GM12878 (cell line): ENCODE data around the gene CD248. TPM values are rescaled to one million over a fixed set of nuclear protein-coding genes. Genes with fewer than 3 reads are reported as not detected.

Experiments used
- ATAC-seq: fragments of 200-7000 bp; cut with Tn5 transposase; 3 replicates; pipeline ENCODE4 v1.9.1; 2020; ENCODE audit warnings: mild to moderate bottlenecking, moderate library complexity
- BruUV-seq: library from RNA; stranded (reverse); fragments of 400-500 nt; replicated peaks from 2 replicates; lab custom pipeline; 2021; lab: Mats Ljungman, UMichigan
- CTCF ChIA-PET: fragments of 300-600 bp; sonication (Branson Sonifier 250); formaldehyde crosslinking; extraction: SDS; loops from one replicate; lab custom pipeline; 2021; ENCODE audit warnings: inconsistent platforms; lab: Yijun Ruan, JAX
- POLR2A ChIA-PET: fragments of 350-600 bp; formaldehyde crosslinking; extraction: SDS; loops from one replicate; lab custom pipeline; 2021; ENCODE audit warnings: inconsistent platforms; lab: Charles Lee
- RAD21 ChIA-PET: fragments of 300-600 bp; sonication (Branson Sonifier 250); formaldehyde crosslinking; loops from one replicate; lab custom pipeline; 2023; ENCODE audit warnings: antibody characterized with exemption; ENCODE audit not compliant: unreplicated experiment; lab: Charles Lee
- SMC1A ChIA-PET: fragments of 300-600 bp; sonication (Branson Sonifier 250); formaldehyde crosslinking; loops from one replicate; lab custom pipeline; 2023; ENCODE audit not compliant: unreplicated experiment, uncharacterized antibody; lab: Charles Lee
- DNase-seq: peaks from one replicate; pipeline ENCODE4 v3.0.0-alpha.2; 2011; ENCODE audit warnings: low read depth, low spot score
- FAIRE-seq: peaks from 3 replicates; lab custom pipeline; 2011; peaks lifted over from hg19 to GRCh38; lab: Jason Lieb, UNC
- H2AFZ ChIP-seq: 2 replicates; pipeline ENCODE4 v1.6.0; 2011; ENCODE audit warnings: low read depth, low read length, control low read depth; ENCODE audit not compliant: control insufficient read depth
- H3K27ac ChIP-seq: 2 replicates; pipeline ENCODE4 v1.5.1; 2011; ENCODE audit warnings: control low read depth; ENCODE audit not compliant: control insufficient read depth, insufficient read depth
- H3K27me3 ChIP-seq, 2 experiments: replicated peaks in 1 of 2; 2 replicates each; pipeline versions ENCODE4 v1.6.0 to v1.6.1; 2011; ENCODE audit warnings: low read length in 1 of 2; ENCODE audit not compliant: control insufficient read depth in 2 of 2, insufficient read depth in 2 of 2
- H3K36me3 ChIP-seq, 2 experiments: 2 replicates each; pipeline ENCODE4 v1.5.1; 2011; ENCODE audit warnings: low read length in 1 of 2; ENCODE audit not compliant: control insufficient read depth in 2 of 2, insufficient read depth in 2 of 2
- H3K4me1 ChIP-seq: 2 replicates; pipeline ENCODE4 v1.6.1; 2011; ENCODE audit warnings: mild to moderate bottlenecking, low read length, moderate library complexity, mixed read lengths; ENCODE audit not compliant: control insufficient read depth, insufficient read depth
- H3K4me2 ChIP-seq: 2 replicates; pipeline ENCODE4 v1.6.0; 2011; ENCODE audit warnings: control low read depth; ENCODE audit not compliant: control insufficient read depth, insufficient read depth
- H3K4me3 ChIP-seq: fragments of 200-600 bp; sonication (generic); 2 replicates; pipeline ENCODE4 v1.5.1; 2016
- H3K79me2 ChIP-seq: 2 replicates; pipeline ENCODE4 v1.6.0; 2011; ENCODE audit warnings: low read length; ENCODE audit not compliant: control insufficient read depth, insufficient read depth
- H3K9ac ChIP-seq: 2 replicates; pipeline ENCODE4 v1.8.0; 2011; ENCODE audit warnings: low read length, control low read depth, mixed read lengths; ENCODE audit not compliant: control insufficient read depth, insufficient read depth
- H3K9me3 ChIP-seq: replicated peaks from 3 replicates; pipeline ENCODE4 v1.5.1; 2011; ENCODE audit warnings: mild to moderate bottlenecking, low read length; ENCODE audit not compliant: control insufficient read depth, insufficient read depth
- H4K20me1 ChIP-seq: 2 replicates; pipeline ENCODE4 v1.6.0; 2011; ENCODE audit not compliant: control insufficient read depth, insufficient read depth
- NKRF ChIP-seq: fragments of 450-650 bp; conservative IDR thresholded peaks from 2 replicates; pipeline ENCODE4 v1.6.1; 2017; ENCODE audit warnings: mild to moderate bottlenecking, moderate library complexity
- WGBS: methylation state at CpG from one replicate; pipeline ENCODE4 v1.1.6; 2016; ENCODE audit warnings: low lambda C conversion rate; ENCODE audit not compliant: insufficient replicate concordance, insufficient coverage; ENCODE audit errors: missing lambda C conversion rate; 5-methylcytosine and 5-hydroxymethylcytosine counted together
- in situ Hi-C: fragments of 300-500 bp; cut with MboI; formaldehyde crosslinking; loops from 9 replicates; pipeline ENCODE4 v1.14.3; 2018; ENCODE audit warnings: mixed read lengths
- intact Hi-C: fragments of 100-400 bp; cut with micrococcal nuclease; formaldehyde crosslinking; loops from one replicate; pipeline ENCODE4 v1.14.2; 2022; ENCODE audit not compliant: unreplicated experiment
- polyA plus RNA-seq, 11 experiments: library from polyadenylated mRNA; depleted of rRNA in 4 of 11; unstranded in 6 of 11; stranded (reverse) in 5 of 11; fragments of >200 nt; fragmentation: Nextera tagmentation in 4 of 11; fragmentation: Illumina TruSeq in 1 of 11; extraction: Ambion mirVana in 4 of 11; extraction: Trizol in 1 of 11; gene quantifications; 1 replicate in 1 of 11; 2 replicates in 10 of 11; pipeline versions ENCODE4 v1.2.1 to v1.2.3, GENCODE V29; 2011 to 2016; ENCODE audit warnings: inconsistent platforms in 2 of 11, missing spikeins in 2 of 11, low read depth in 1 of 11
- total RNA-seq, 4 experiments: library from RNA; depleted of rRNA in 3 of 4; stranded (reverse); fragments of >200 nt in 3 of 4; fragmentation: Illumina TruSeq in 1 of 4; extraction: Trizol in 1 of 4; gene quantifications; 2 replicates each; pipeline versions ENCODE4 v1.2.1 to v1.2.3, GENCODE V29; 2013 to 2021
- TF ChIP-seq, protein P1 (sequence below): IDR thresholded peaks from 2 replicates; pipeline ENCODE4 v1.6.1; 2011; ENCODE audit warnings: borderline replicate concordance, low read depth, mild to moderate bottlenecking, moderate library complexity, low read length; ENCODE audit not compliant: insufficient read depth, poor library complexity, severe bottlenecking

CD248 gene
- total and polyA plus RNA-seq, 10 of the 15 experiments (the other 5 are each of a cell fraction or from before 2014, with no cell fraction given): 0.10 to 0.21 (median 0.20) TPM; not detected in 7

DNA sequence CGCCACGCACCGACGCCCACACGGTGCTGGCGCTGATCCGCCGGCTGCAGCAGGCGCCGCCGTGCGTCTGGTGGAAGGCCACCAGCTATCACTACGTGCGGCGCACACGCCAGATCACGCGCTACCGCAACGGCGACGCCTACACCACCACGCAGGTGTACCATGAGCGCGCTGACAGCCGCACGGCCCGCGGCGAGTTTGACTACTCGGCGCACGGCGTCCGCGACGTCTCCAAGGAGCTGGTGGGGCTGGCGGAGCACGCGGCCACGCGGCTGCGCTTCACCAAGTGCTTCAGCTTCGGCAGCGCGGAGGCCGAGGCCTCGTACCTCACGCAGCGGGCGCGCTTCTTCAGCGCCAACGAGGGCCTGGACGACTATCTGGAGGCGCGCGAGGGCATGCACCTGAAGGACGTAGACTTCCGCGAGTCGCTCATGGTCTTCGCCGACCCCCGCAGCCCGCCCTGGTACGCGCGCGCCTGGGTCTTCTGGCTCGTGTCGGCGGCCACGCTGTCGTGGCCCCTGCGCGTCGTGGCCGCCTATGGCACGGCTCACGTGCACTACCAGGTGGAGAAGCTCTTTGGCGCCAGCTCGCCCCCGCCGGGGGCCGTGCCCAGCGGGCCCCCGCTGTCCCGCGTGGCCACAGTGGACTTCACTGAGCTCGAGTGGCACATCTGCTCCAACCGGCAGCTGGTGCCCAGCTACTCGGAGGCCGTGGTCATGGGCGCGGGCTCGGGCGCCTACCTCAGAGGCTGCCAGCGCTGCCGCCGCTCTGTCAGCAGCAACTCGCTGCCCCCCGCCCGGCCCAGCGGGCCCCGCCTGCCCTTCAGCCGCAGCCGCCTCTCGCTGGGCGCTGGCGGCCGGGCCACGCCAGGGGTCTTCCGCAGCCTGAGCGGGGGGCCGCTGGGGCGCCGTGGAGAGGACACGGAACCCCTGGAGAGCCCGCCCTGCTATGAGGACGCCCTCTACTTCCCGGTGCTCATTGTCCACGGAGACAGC is 21.9 kb downstream of the CD248 start:
- peaks cover 5% of the 10 kb centered on the region; the same call in 1 of the 2 replicates for H3K4me1 ChIP-seq
- DNase-seq (no peak), ATAC-seq (no peak), FAIRE-seq (no peak)
- no peaks in the 10 kb centered on the region for H3K79me2 ChIP-seq
- no peak overlapping the region for H3K4me2 ChIP-seq
- H3K9ac ChIP-seq: no peak overlapping the region
- ChIA-PET CTCF (no interaction called here), RAD21 (no interaction called here), POLR2A (no interaction called here), SMC1A (no interaction called here)
- BruUV-seq: no TSS peak
- no peaks in the 10 kb centered on the region for H3K36me3 ChIP-seq
- H3K27ac ChIP-seq: no peak overlapping the region
- H3K27me3 ChIP-seq: peaks cover 2 to 7% of the 10 kb centered on the region in 2 experiments; a peak in 2 of 4 replicates
- no peaks in the 10 kb centered on the region for H3K9me3 ChIP-seq
- intact Hi-C loops (no loop called here), in situ Hi-C loops (no loop called here)
- TF ChIP-seq NKRF: no peak
- TF ChIP-seq, protein P1, sequence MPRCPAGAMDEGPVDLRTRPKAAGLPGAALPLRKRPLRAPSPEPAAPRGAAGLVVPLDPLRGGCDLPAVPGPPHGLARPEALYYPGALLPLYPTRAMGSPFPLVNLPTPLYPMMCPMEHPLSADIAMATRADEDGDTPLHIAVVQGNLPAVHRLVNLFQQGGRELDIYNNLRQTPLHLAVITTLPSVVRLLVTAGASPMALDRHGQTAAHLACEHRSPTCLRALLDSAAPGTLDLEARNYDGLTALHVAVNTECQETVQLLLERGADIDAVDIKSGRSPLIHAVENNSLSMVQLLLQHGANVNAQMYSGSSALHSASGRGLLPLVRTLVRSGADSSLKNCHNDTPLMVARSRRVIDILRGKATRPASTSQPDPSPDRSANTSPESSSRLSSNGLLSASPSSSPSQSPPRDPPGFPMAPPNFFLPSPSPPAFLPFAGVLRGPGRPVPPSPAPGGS: peak; percentile 57
- H3K4me3 ChIP-seq: no peak overlapping the region
- no peaks in the 10 kb centered on the region for H4K20me1 ChIP-seq
- 84% methylated on average over 111 of the region's 123 CpGs for WGBS
- no peak overlapping the region for H2AFZ ChIP-seq
